Endothelial cell (in vitro differentiated cells): ENCODE measurements around the gene TAF1. TPM values are rescaled to one million over a fixed set of nuclear protein-coding genes. Genes with fewer than 3 reads are reported as not detected.
"Not testable (repeated sequence)": the region's sequence is repeated elsewhere in the genome, so short reads cannot be mapped to it uniquely, and the experiment has no call there.

Experiments used
- DNase-seq: peaks from one replicate; pipeline ENCODE4 v3.0.0; 2021; ENCODE audit warnings: low spot score
- H3K27ac Mint-ChIP-seq: one replicate; pipeline ENCODE4 v1.8.0; 2021; ENCODE audit warnings: mixed read lengths, inconsistent platforms; ENCODE audit not compliant: unreplicated experiment
- H3K27me3 Mint-ChIP-seq: one replicate; pipeline ENCODE4 v1.8.0; 2021; ENCODE audit warnings: mild to moderate bottlenecking, moderate library complexity, mixed read lengths, inconsistent platforms; ENCODE audit not compliant: unreplicated experiment
- H3K36me3 Mint-ChIP-seq: one replicate; pipeline ENCODE4 v1.8.0; 2021; ENCODE audit warnings: mild to moderate bottlenecking, low read depth, mixed read lengths, inconsistent platforms; ENCODE audit not compliant: unreplicated experiment
- H3K4me1 Mint-ChIP-seq: one replicate; pipeline ENCODE4 v1.8.0; 2021; ENCODE audit warnings: mild to moderate bottlenecking, mixed read lengths, inconsistent platforms; ENCODE audit not compliant: unreplicated experiment
- H3K4me3 Mint-ChIP-seq: one replicate; pipeline ENCODE4 v1.8.0; 2021; ENCODE audit warnings: mild to moderate bottlenecking, mixed read lengths, inconsistent platforms; ENCODE audit not compliant: unreplicated experiment
- H3K9me3 Mint-ChIP-seq: one replicate; pipeline ENCODE4 v1.8.0; 2021; ENCODE audit warnings: mixed read lengths, inconsistent platforms; ENCODE audit not compliant: unreplicated experiment
- total RNA-seq: library from RNA; stranded (reverse); fragmentation: NEBNext Ultra II Directional; extraction: Animal tissue kit (Norgen Biotek cat#: 25700); gene quantifications from one replicate; pipeline ENCODE4 v1.2.1, GENCODE V29; 2021; ENCODE audit not compliant: unreplicated experiment
- TF ChIP-seq, protein P1 (sequence below): fragments of 200-600 bp; sonication (generic); IDR thresholded peaks from one replicate; pipeline ENCODE4 v1.5.0; 2021; ENCODE audit warnings: antibody characterized with exemption; ENCODE audit not compliant: unreplicated experiment

The TAF1 gene
- total RNA-seq, 1 donor from 2014 or later = 50.6 TPM

DNA sequence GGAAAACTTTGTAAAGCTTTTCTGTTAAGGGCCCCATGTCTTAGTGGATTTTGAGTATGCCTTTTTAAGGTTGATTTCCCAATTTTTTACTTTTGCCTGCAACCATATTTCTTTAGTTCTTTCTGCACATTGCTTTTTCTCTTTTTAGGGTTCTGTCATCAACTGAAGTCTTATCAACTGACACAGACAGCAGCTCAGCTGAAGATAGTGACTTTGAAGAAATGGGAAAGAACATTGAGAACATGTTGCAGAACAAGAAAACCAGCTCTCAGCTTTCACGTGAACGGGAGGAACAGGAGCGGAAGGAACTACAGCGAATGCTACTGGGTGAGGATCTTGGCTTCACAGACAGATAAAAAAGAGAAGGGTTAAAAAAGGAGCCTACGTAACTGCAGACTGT, 27.8 kb downstream of the TAF1 start:
- peaks cover 3% of the 10 kb centered on the region for H3K27me3 Mint-ChIP-seq
- no peaks in the 10 kb centered on the region for H3K9me3 Mint-ChIP-seq
- TF ChIP-seq, protein P1, sequence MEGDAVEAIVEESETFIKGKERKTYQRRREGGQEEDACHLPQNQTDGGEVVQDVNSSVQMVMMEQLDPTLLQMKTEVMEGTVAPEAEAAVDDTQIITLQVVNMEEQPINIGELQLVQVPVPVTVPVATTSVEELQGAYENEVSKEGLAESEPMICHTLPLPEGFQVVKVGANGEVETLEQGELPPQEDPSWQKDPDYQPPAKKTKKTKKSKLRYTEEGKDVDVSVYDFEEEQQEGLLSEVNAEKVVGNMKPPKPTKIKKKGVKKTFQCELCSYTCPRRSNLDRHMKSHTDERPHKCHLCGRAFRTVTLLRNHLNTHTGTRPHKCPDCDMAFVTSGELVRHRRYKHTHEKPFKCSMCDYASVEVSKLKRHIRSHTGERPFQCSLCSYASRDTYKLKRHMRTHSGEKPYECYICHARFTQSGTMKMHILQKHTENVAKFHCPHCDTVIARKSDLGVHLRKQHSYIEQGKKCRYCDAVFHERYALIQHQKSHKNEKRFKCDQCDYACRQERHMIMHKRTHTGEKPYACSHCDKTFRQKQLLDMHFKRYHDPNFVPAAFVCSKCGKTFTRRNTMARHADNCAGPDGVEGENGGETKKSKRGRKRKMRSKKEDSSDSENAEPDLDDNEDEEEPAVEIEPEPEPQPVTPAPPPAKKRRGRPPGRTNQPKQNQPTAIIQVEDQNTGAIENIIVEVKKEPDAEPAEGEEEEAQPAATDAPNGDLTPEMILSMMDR = no peak
- no peak for DNase-seq
- H3K27ac Mint-ChIP-seq = peak overlapping the region; percentile 53
- H3K4me1 Mint-ChIP-seq = no peaks in the 10 kb centered on the region
- H3K4me3 Mint-ChIP-seq = peak overlapping the region; percentile 75
- H3K36me3 Mint-ChIP-seq = peaks cover 45% of the 10 kb centered on the region

DNA sequence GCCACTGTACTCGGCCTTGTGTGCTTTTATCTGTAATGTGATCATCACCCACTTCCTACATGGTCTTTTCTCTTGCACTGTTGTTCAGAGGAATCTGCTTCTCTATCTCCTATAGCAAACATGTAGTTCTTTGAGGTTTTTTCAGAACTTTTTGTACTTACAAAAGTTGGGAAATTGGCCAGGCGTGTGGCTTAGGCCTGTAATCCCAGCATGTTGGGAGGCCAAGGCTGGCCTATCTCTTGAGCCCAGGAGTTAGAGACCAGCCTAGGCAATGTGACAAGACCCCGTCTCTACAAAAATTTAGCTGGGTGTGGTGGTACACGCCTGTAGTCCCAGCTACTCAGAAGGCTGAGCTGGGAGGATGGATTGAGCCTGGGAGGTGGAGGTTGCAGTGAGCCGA, 30.4 kb downstream of the TAF1 start:
- no peaks in the 10 kb centered on the region for H3K4me1 Mint-ChIP-seq
- no peaks in the 10 kb centered on the region for H3K9me3 Mint-ChIP-seq
- H3K27ac Mint-ChIP-seq = no peak overlapping the region
- peaks cover 3% of the 10 kb centered on the region for H3K27me3 Mint-ChIP-seq
- DNase-seq = no peak
- H3K36me3 Mint-ChIP-seq = peaks cover 41% of the 10 kb centered on the region
- TF ChIP-seq, protein P1 = no peak
- H3K4me3 Mint-ChIP-seq = no peak overlapping the region

DNA sequence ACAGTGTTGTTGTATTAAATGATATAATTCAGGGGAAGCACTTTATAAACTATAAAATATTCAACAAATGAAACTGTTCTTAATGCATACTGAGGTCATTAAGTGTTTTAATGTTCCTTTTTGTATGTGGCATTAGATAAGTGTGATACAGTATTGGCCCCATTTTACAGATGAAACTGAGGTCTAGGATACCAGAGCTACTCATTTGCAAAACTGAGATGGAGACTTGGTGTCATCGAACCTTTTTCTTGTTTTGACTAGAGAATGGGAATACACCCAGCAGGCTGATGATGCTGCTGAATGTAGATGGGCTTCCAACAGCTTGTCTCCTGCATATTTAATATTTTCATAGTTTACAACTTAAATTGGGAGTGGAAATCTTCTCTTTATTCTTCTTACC, 34.6 kb downstream of the TAF1 start:
- no peak for DNase-seq
- Mint-ChIP-seq H3K4me3 (no peak overlapping the region), H3K27ac (no peak overlapping the region), H3K9me3 (no peaks in the 10 kb centered on the region), H3K27me3 (no peaks in the 10 kb centered on the region), H3K36me3 (peaks cover 20% of the 10 kb centered on the region), H3K4me1 (no peaks in the 10 kb centered on the region)
- TF ChIP-seq, protein P1 = no peak

DNA sequence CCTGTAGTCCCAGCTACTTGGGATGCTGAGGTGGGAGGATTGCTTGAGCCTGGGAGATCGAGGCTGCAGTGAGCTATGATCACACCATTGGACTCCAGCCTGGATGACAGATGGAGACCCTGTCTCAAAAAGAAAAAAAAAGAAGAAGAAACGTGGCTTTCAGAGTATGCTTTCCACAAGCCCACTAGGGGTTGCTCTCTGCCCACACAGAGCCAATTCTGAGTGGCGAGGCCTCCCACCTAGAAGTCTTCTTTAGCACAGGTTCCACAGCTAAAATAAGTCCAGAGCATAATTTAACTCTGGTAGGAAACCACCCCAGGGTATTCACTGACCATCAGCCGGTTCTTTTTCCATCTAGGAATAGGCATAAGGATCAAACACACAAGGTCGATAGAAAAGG, 50.1 kb downstream of the TAF1 start:
- DNase-seq, H3K4me1 Mint-ChIP-seq, H3K27ac Mint-ChIP-seq, H3K27me3 Mint-ChIP-seq, H3K9me3 Mint-ChIP-seq, H3K4me3 Mint-ChIP-seq: not testable (repeated sequence)
- peaks cover 11% of the 10 kb centered on the region for H3K36me3 Mint-ChIP-seq

DNA sequence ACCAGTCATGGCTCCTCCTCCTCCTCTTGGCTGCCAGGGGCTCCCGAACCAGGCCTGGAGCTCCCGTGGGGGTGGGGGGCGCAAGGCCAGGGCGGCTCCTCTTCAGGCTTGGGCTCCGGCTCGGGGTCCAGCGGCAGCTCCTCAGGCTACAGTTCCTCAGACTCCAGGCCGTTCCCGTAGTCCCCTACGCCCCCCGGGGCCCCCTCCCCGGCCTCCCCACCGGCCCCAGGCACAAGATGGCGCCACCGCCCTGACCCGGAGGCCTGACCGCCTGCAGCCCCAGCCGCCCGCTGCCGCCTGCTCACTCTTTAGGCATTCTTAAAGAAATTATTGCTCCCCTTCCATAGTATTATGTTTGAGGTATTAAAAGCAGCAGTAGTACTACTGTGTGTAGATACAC, 54.5 kb downstream of the TAF1 start:
- TF ChIP-seq, protein P1 = no peak
- no peak overlapping the region for H3K4me3 Mint-ChIP-seq
- peak; percentile 3 for DNase-seq
- H3K36me3 Mint-ChIP-seq = peaks cover 19% of the 10 kb centered on the region
- H3K4me1 Mint-ChIP-seq = no peaks in the 10 kb centered on the region
- H3K27ac Mint-ChIP-seq = no peak overlapping the region
- no peaks in the 10 kb centered on the region for H3K27me3 Mint-ChIP-seq
- H3K9me3 Mint-ChIP-seq = no peaks in the 10 kb centered on the region

DNA sequence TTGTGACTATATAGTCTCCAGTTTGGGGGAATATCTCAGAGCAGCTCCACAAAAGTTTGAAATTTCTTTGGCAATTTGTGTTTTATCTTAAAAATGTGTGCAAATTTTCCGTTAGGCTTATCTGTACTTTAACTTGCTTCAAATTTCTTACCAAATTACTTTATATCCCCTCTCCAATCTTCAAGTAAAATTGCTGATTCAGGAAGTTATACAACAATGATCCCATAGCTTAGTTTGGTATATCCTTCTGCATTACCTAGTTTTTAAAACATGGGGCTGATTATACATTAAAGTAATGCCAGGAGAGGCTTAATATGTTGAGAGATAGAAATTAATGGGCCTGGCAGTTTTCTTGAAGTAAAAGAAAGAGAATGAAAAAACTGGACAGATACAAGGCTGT, 66.6 kb downstream of the TAF1 start:
- H3K4me3 Mint-ChIP-seq = no peak overlapping the region
- peaks cover 1% of the 10 kb centered on the region for H3K27me3 Mint-ChIP-seq
- H3K9me3 Mint-ChIP-seq = no peaks in the 10 kb centered on the region
- TF ChIP-seq, protein P1 = no peak
- H3K27ac Mint-ChIP-seq = no peak overlapping the region
- H3K4me1 Mint-ChIP-seq = peaks cover 6% of the 10 kb centered on the region
- no peak for DNase-seq
- H3K36me3 Mint-ChIP-seq = peaks cover 21% of the 10 kb centered on the region
